H1 (cell line): ENCODE results near the gene CLDN6. TPM values are rescaled to one million over a fixed set of nuclear protein-coding genes. Genes with fewer than 3 reads are reported as not detected.

Source experiments
- CTCF ChIA-PET: fragments of 300-600 bp; sonication (Branson Sonifier 250); formaldehyde crosslinking; loops from one replicate; lab custom pipeline; 2021; ENCODE audit not compliant: partially characterized antibody; lab: Charles Lee
- POLR2A ChIA-PET: fragments of 300-600 bp; sonication (Branson Sonifier 250); formaldehyde crosslinking; loops from one replicate; lab custom pipeline; 2021; ENCODE audit warnings: inconsistent platforms; ENCODE audit not compliant: partially characterized antibody; lab: Charles Lee
- DNase-seq, 2 experiments: peaks; one replicate each; pipeline versions ENCODE4 v3.0.0 to v3.0.0-alpha.2; 2010 to 2022; ENCODE audit warnings: low spot score in 2 of 2, low read depth in 1 of 2, mixed read lengths in 1 of 2
- FAIRE-seq: peaks from 2 replicates; lab custom pipeline; 2011; peaks lifted over from hg19 to GRCh38; lab: Jason Lieb, UNC
- H2AFZ ChIP-seq: 2 replicates; pipeline ENCODE4 v1.8.1; 2012; ENCODE audit warnings: low read length, inconsistent platforms
- H2AK5ac ChIP-seq: 2 replicates; pipeline ENCODE4 v1.6.1; 2013; ENCODE audit warnings: low read depth, low read length
- H2BK120ac ChIP-seq: replicated peaks from 2 replicates; pipeline ENCODE3; 2013; ENCODE audit warnings: low read depth, low read length, inconsistent platforms
- H2BK12ac ChIP-seq: 2 replicates; pipeline ENCODE4 v1.6.1; 2013; ENCODE audit warnings: low read depth, low read length
- H2BK15ac ChIP-seq: 2 replicates; pipeline ENCODE4 v1.6.1; 2013; ENCODE audit warnings: low read length
- H2BK20ac ChIP-seq: 2 replicates; pipeline ENCODE4 v1.6.1; 2013; ENCODE audit warnings: low read length
- H2BK5ac ChIP-seq: 2 replicates; pipeline ENCODE4 v1.6.1; 2013; ENCODE audit warnings: low read depth, low read length
- H3K14ac ChIP-seq: 2 replicates; pipeline ENCODE4 v1.6.1; 2013; ENCODE audit warnings: inconsistent platforms; ENCODE audit not compliant: insufficient read length
- H3K18ac ChIP-seq: 2 replicates; pipeline ENCODE4 v1.6.1; 2013; ENCODE audit warnings: low read length; ENCODE audit errors: extremely low read depth
- H3K23ac ChIP-seq: 2 replicates; pipeline ENCODE4 v1.6.1; 2013; ENCODE audit warnings: inconsistent platforms; ENCODE audit not compliant: insufficient read length
- H3K23me2 ChIP-seq: 2 replicates; pipeline ENCODE4 v1.6.1; 2013; ENCODE audit warnings: low read depth, low read length
- H3K27ac ChIP-seq: 2 replicates; pipeline ENCODE4 v1.6.1; 2011; ENCODE audit warnings: low read depth, low read length, inconsistent platforms
- H3K27me3 ChIP-seq, 4 experiments: replicated peaks in 1 of 4; 1 replicate in 1 of 4; 2 replicates in 3 of 4; pipeline versions ENCODE4 v1.6.1 to v1.8.1; 2011 to 2013; ENCODE audit warnings: low read length in 3 of 4, mild to moderate bottlenecking in 3 of 4, inconsistent platforms in 2 of 4, mixed read lengths in 2 of 4, moderate library complexity in 1 of 4; ENCODE audit not compliant: control insufficient read depth in 3 of 4, insufficient read depth in 3 of 4; ENCODE audit errors: extremely low read depth in 1 of 4
- H3K36me3 ChIP-seq, 4 experiments: 2 replicates each; pipeline versions ENCODE4 v1.6.1 to v1.8.1; 2011 to 2013; ENCODE audit warnings: mild to moderate bottlenecking in 4 of 4, low read length in 3 of 4, moderate library complexity in 2 of 4, control low read depth in 1 of 4, inconsistent platforms in 1 of 4; ENCODE audit not compliant: insufficient read depth in 4 of 4, control insufficient read depth in 2 of 4
- H3K4ac ChIP-seq: replicated peaks from 2 replicates; pipeline ENCODE3; 2013; ENCODE audit warnings: low read length, low read depth, mixed read lengths, inconsistent platforms; ENCODE audit not compliant: insufficient read length
- H3K4me1 ChIP-seq, 4 experiments: replicated peaks in 1 of 4; 1 replicate in 1 of 4; 2 replicates in 3 of 4; pipeline versions ENCODE4 v1.6.1 to v1.8.1; 2011 to 2013; ENCODE audit warnings: low read length in 3 of 4, inconsistent platforms in 2 of 4, mixed read lengths in 1 of 4; ENCODE audit not compliant: insufficient read depth in 4 of 4, control insufficient read depth in 3 of 4
- H3K4me2 ChIP-seq, 2 experiments: 2 replicates each; pipeline versions ENCODE4 v1.6.1 to v1.8.1; 2011 to 2013; ENCODE audit warnings: low read depth in 2 of 2, low read length in 2 of 2, control low read depth in 1 of 2, inconsistent platforms in 1 of 2, mild to moderate bottlenecking in 1 of 2; ENCODE audit not compliant: insufficient read depth in 1 of 2
- H3K4me3 ChIP-seq, 4 experiments: fragments of 200-600, 300-600 bp in 1 of 4; sonication (generic), shearing (Covaris generic), sonication (Bioruptor Twin) in 1 of 4; 2 replicates each; pipeline versions ENCODE4 v1.5.1 to v1.8.1; 2011 to 2016; ENCODE audit warnings: low read length in 4 of 4, low read depth in 3 of 4, control low read depth in 2 of 4, inconsistent platforms in 2 of 4, mild to moderate bottlenecking in 2 of 4, mixed read lengths in 1 of 4, moderate library complexity in 1 of 4; ENCODE audit not compliant: insufficient read depth in 2 of 4; ENCODE audit errors: extremely low read depth in 1 of 4
- H3K56ac ChIP-seq: replicated peaks from 2 replicates; pipeline ENCODE3; 2013; ENCODE audit warnings: low read depth, mild to moderate bottlenecking, mixed read lengths, low read length, inconsistent platforms; ENCODE audit not compliant: insufficient read length
- H3K79me1 ChIP-seq: 2 replicates; pipeline ENCODE4 v1.6.1; 2013; ENCODE audit warnings: low read depth, low read length, control low read depth
- H3K79me2 ChIP-seq, 2 experiments: 2 replicates each; pipeline versions ENCODE4 v1.6.1 to v1.8.1; 2012 to 2013; ENCODE audit warnings: low read length in 2 of 2, mild to moderate bottlenecking in 2 of 2, inconsistent platforms in 1 of 2; ENCODE audit not compliant: insufficient read depth in 2 of 2, control insufficient read depth in 1 of 2
- H3K9ac ChIP-seq, 4 experiments: replicated peaks in 1 of 4; 1 replicate in 1 of 4; 2 replicates in 3 of 4; pipeline versions ENCODE4 v1.6.1 to v1.8.1; 2011 to 2013; ENCODE audit warnings: low read depth in 3 of 4, low read length in 3 of 4, control low read depth in 2 of 4, mild to moderate bottlenecking in 2 of 4, moderate library complexity in 2 of 4, inconsistent platforms in 1 of 4; ENCODE audit errors: extremely low read depth in 1 of 4
- H3K9me3 ChIP-seq, 2 experiments: 2 replicates each; pipeline versions ENCODE4 v1.6.1 to v1.8.1; 2012 to 2013; ENCODE audit warnings: mild to moderate bottlenecking in 2 of 2, moderate library complexity in 2 of 2, control low read depth in 1 of 2, inconsistent platforms in 1 of 2, low read depth in 1 of 2, low read length in 1 of 2, mixed read lengths in 1 of 2; ENCODE audit not compliant: insufficient read depth in 2 of 2
- H4K20me1 ChIP-seq, 2 experiments: replicated peaks in 1 of 2; 2 replicates each; pipeline versions ENCODE3 to v1.8.1; 2011 to 2013; ENCODE audit warnings: inconsistent platforms in 2 of 2, low read length in 2 of 2, mild to moderate bottlenecking in 1 of 2; ENCODE audit not compliant: insufficient read depth in 2 of 2, control insufficient read depth in 1 of 2
- H4K5ac ChIP-seq: 2 replicates; pipeline ENCODE4 v1.6.1; 2013; ENCODE audit warnings: low read length, low read depth, mixed read lengths, inconsistent platforms; ENCODE audit not compliant: insufficient read length
- H4K8ac ChIP-seq: 2 replicates; pipeline ENCODE4 v1.8.0; 2013; ENCODE audit warnings: mild to moderate bottlenecking, moderate library complexity, low read length, inconsistent platforms; ENCODE audit not compliant: insufficient read depth; ENCODE audit errors: extremely low read depth
- H4K91ac ChIP-seq: replicated peaks from 2 replicates; pipeline ENCODE3; 2013; ENCODE audit warnings: low read length, mixed read lengths, inconsistent platforms; ENCODE audit not compliant: insufficient read length
- BCL11A ChIP-seq, 2 experiments: IDR thresholded peaks; one replicate each; pipeline ENCODE4 v1.6.1; 2011; ENCODE audit warnings: low read depth in 2 of 2, low read length in 2 of 2, mild to moderate bottlenecking in 2 of 2
- WGBS, 2 experiments: shearing (Covaris generic) in 1 of 2; methylation state at CpG; one replicate each; pipeline versions ENCODE4 v1.1.6 to v1.1.7; 2013 to 2015; ENCODE audit warnings: low lambda C conversion rate in 2 of 2, mixed read lengths in 2 of 2, inconsistent platforms in 1 of 2, low coverage in 1 of 2, missing lambda C conversion rate in 1 of 2; ENCODE audit not compliant: insufficient replicate concordance in 2 of 2, insufficient coverage in 1 of 2, insufficient read length in 1 of 2; ENCODE audit errors: extremely low coverage in 1 of 2, missing lambda C conversion rate in 1 of 2; 5-methylcytosine and 5-hydroxymethylcytosine counted together
- polyA plus RNA-seq, 7 experiments: library from polyadenylated mRNA; depleted of rRNA in 3 of 7; stranded (reverse) in 5 of 7; unstranded in 2 of 7; fragments of >200 nt in 5 of 7; fragments of 200-250 nt in 2 of 7; gene quantifications; 1 replicate in 5 of 7; 2 replicates in 1 of 7; 4 replicates in 1 of 7; pipeline versions ENCODE4 v1.2.1 to v1.2.3, GENCODE V29; 2011 to 2013; ENCODE audit warnings: missing spikeins in 2 of 7, mixed read lengths in 2 of 7
- total RNA-seq: library from RNA; stranded (reverse); fragmentation: NEBNext Ultra II Directional; extraction: Animal tissue kit (Norgen Biotek cat#: 25700); gene quantifications from 2 replicates; pipeline ENCODE4 v1.2.1, GENCODE V29; 2021

The CLDN6 gene
- total and polyA plus RNA-seq, 2 of the 8 experiments (the other 6 are each of a cell fraction or from before 2014, with no cell fraction given): 747 to 1,115 TPM

DNA sequence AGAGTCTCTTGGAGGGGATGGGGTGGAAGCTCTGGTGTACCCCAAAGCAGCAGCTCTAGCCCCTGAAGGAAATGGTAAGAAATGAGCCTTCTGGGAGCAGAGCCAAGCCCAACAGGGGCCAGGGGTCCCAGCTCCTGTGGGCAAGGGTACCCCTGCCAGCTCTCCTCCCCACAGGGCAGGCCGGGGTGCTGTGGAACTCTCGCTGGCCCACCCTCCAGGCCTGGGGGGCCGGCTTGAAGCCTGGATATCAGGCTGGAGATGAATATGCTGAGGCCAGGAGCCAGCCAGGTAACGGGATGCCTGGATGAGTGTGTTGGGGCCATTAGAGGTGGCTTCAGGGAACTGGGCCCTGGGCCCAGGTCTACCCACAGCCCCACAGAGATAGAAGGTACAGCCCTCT is 17.4 kb downstream of the CLDN6 start:
- ChIA-PET CTCF (interaction anchor here (0.9 to 17.3 kb wide), 10 partner anchors 10 to 74 kb away, joined by 3 to 639 read pairs (median 8); partner anchors contain the start of genes BICDL2, CLDN6, CLDN9 and HCFC1R1), POLR2A (interaction anchor here (1.1 to 35.7 kb wide), 9 partner anchors 8 to 97 kb away, joined by 3 to 1808 read pairs (median 11); partner anchors contain the start of genes BICDL2, CLDN6, CLDN9 and HCFC1R1)
- H3K4me2 ChIP-seq: no peak overlapping the region
- FAIRE-seq: no peak
- no peak overlapping the region for H4K8ac ChIP-seq
- H2BK12ac ChIP-seq: 0 out of 2 replicates have a peak overlapping the region, but pooled peaks have one; percentile 17
- peaks cover 3% of the 10 kb centered on the region for H3K23me2 ChIP-seq
- no peak for DNase-seq
- H3K36me3 ChIP-seq: no peaks in the 10 kb centered on the region
- no peaks in the 10 kb centered on the region for H3K79me1 ChIP-seq
- no peak overlapping the region for H3K23ac ChIP-seq
- no peak overlapping the region for H2BK5ac ChIP-seq
- no peak overlapping the region for H3K9ac ChIP-seq
- H3K79me2 ChIP-seq: no peaks in the 10 kb centered on the region
- no peak overlapping the region for H3K14ac ChIP-seq
- H2BK20ac ChIP-seq: no peak overlapping the region
- no peak overlapping the region for H3K56ac ChIP-seq
- no peak overlapping the region for H3K4ac ChIP-seq
- H2AFZ ChIP-seq: no peak overlapping the region
- no peak overlapping the region for H2BK120ac ChIP-seq
- 92% methylated on average over 4 of the region's 4 CpGs; no CpG with 5 or more reads in 1 of the 2 experiments for WGBS, 2 experiments
- H3K27ac ChIP-seq: no peak overlapping the region
- H3K27me3 ChIP-seq: no peaks in the 10 kb centered on the region
- H3K4me3 ChIP-seq: no peak overlapping the region
- peaks cover 0 to 2% of the 10 kb centered on the region in 2 experiments for H4K20me1 ChIP-seq
- no peak overlapping the region for H4K91ac ChIP-seq
- 0 out of 2 replicates have a peak overlapping the region, but pooled peaks have one; percentile 29 for H2BK15ac ChIP-seq
- no peak overlapping the region for H3K18ac ChIP-seq
- no peak for TF ChIP-seq BCL11A (IDR thresholded peaks at IDR 0.05; ENCODE audit: low read depth in 2 of 2, low read length in 2 of 2)
- peak overlapping the region; percentile 70; the same call in 1 of the 2 replicates for H2AK5ac ChIP-seq
- H4K5ac ChIP-seq: no peak overlapping the region
- H3K4me1 ChIP-seq: peaks cover 0 to 26% (median 10%) of the 10 kb centered on the region in 4 experiments; a peak in 6 of 7 replicates
- no peaks in the 10 kb centered on the region for H3K9me3 ChIP-seq
